KMS-11 (cell line): ENCODE results near the gene ENAM.

Experiments used
- H2AFZ ChIP-seq: fragments of 200-600 bp; sonication (generic); 2 replicates; pipeline ENCODE4 v1.6.1; 2016; ENCODE audit warnings: antibody characterized with exemption, mixed run types, low read depth
- H3K27ac ChIP-seq: fragments of 200-600 bp; sonication (generic); 2 replicates; pipeline ENCODE4 v1.6.1; 2016; ENCODE audit warnings: mild to moderate bottlenecking, mixed run types
- H3K27me3 ChIP-seq: fragments of 200-600 bp; sonication (generic); 2 replicates; pipeline ENCODE4 v1.6.1; 2017; ENCODE audit warnings: mild to moderate bottlenecking, low read depth, mixed run types, moderate library complexity; ENCODE audit not compliant: insufficient read depth
- H3K36me3 ChIP-seq: fragments of 200-600 bp; sonication (generic); 2 replicates; pipeline ENCODE4 v1.6.1; 2017; ENCODE audit warnings: mild to moderate bottlenecking, mixed run types; ENCODE audit not compliant: insufficient read depth
- H3K4me1 ChIP-seq: fragments of 200-600 bp; sonication (generic); 2 replicates; pipeline ENCODE4 v1.6.1; 2016; ENCODE audit warnings: mild to moderate bottlenecking, low read depth, mixed run types; ENCODE audit not compliant: poor library complexity, severe bottlenecking
- H3K4me2 ChIP-seq: fragments of 200-600 bp; sonication (generic); 2 replicates; pipeline ENCODE4 v1.7.0; 2016; ENCODE audit warnings: mild to moderate bottlenecking, mixed run types
- H3K4me3 ChIP-seq: fragments of 200-600 bp; sonication (generic); IDR thresholded peaks from 2 replicates; pipeline ENCODE4 v1.6.1; 2017; ENCODE audit warnings: low read depth, low read length, mixed read lengths; ENCODE audit not compliant: insufficient read depth
- H3K79me2 ChIP-seq: fragments of 200-600 bp; sonication (generic); 2 replicates; pipeline ENCODE4 v1.6.1; 2016; ENCODE audit warnings: low read depth, mixed run types; ENCODE audit not compliant: insufficient read depth
- H3K9ac ChIP-seq: fragments of 200-600 bp; sonication (generic); 2 replicates; pipeline ENCODE4 v1.6.1; 2016; ENCODE audit warnings: mild to moderate bottlenecking, mixed run types
- H4K20me1 ChIP-seq: fragments of 200-600 bp; sonication (generic); 2 replicates; pipeline ENCODE4 v1.6.1; 2016; ENCODE audit warnings: mild to moderate bottlenecking, mixed run types; ENCODE audit not compliant: insufficient read depth
- TF ChIP-seq, protein P1 (sequence below): fragments of 200-600 bp; sonication (generic); conservative IDR thresholded peaks from 2 replicates; pipeline ENCODE4 v1.6.1; 2017; ENCODE audit warnings: low read depth, mild to moderate bottlenecking, antibody characterized with exemption, low read length, moderate library complexity, mixed read lengths

ENAM gene

GRCh38 chr4:70619288-70619687 is 9.3 kb upstream of the ENAM start:
- Histone ChIP-seq H3K4me3 (no peak overlapping the region), H4K20me1 (no peaks in the 10 kb centered on the region), H3K4me2 (no peak overlapping the region), H2AFZ (no peak overlapping the region), H3K9ac (no peak overlapping the region), H3K27me3 (no peaks in the 10 kb centered on the region), H3K27ac (no peak overlapping the region), H3K4me1 (peaks cover 11% of the 10 kb centered on the region), H3K79me2 (no peaks in the 10 kb centered on the region), H3K36me3 (no peaks in the 10 kb centered on the region)
- TF ChIP-seq, protein P1, sequence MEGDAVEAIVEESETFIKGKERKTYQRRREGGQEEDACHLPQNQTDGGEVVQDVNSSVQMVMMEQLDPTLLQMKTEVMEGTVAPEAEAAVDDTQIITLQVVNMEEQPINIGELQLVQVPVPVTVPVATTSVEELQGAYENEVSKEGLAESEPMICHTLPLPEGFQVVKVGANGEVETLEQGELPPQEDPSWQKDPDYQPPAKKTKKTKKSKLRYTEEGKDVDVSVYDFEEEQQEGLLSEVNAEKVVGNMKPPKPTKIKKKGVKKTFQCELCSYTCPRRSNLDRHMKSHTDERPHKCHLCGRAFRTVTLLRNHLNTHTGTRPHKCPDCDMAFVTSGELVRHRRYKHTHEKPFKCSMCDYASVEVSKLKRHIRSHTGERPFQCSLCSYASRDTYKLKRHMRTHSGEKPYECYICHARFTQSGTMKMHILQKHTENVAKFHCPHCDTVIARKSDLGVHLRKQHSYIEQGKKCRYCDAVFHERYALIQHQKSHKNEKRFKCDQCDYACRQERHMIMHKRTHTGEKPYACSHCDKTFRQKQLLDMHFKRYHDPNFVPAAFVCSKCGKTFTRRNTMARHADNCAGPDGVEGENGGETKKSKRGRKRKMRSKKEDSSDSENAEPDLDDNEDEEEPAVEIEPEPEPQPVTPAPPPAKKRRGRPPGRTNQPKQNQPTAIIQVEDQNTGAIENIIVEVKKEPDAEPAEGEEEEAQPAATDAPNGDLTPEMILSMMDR, result no peak

DNA sequence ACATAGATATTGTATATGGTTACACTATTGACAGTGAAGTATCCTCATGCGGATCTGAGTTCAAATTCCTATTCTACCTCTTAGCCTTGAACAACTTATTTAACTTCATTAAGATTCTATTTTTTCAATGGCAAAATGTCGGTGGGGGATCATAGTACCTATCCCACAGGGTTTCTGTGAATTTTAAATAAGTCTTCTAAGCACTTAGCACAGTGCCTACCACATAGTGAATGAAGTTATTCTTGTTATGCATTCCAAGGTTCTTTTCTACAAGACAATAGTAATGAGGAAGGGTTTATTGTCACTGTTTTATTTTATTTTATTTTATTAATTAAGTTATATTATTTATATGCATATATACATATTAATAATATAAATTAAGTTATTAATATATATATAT is 8.8 kb upstream of the ENAM start:
- Histone ChIP-seq H3K79me2 (no peaks in the 10 kb centered on the region), H3K27me3 (no peaks in the 10 kb centered on the region), H3K9ac (no peak overlapping the region), H3K4me2 (no peak overlapping the region), H3K36me3 (no peaks in the 10 kb centered on the region), H2AFZ (no peak overlapping the region), H3K4me3 (no peak overlapping the region), H3K27ac (no peak overlapping the region), H3K4me1 (peaks cover 11% of the 10 kb centered on the region), H4K20me1 (no peaks in the 10 kb centered on the region)
- TF ChIP-seq, protein P1, result no peak

GRCh38 chr4:70623323-70623722 is 5.2 kb upstream of the ENAM start:
- Histone ChIP-seq H3K27me3 (no peaks in the 10 kb centered on the region), H3K36me3 (no peaks in the 10 kb centered on the region), H3K4me2 (no peak overlapping the region), H3K27ac (no peak overlapping the region), H3K4me3 (no peak overlapping the region), H2AFZ (no peak overlapping the region), H4K20me1 (no peaks in the 10 kb centered on the region), H3K9ac (no peak overlapping the region), H3K79me2 (no peaks in the 10 kb centered on the region), H3K4me1 (peaks cover 10% of the 10 kb centered on the region)
- TF ChIP-seq, protein P1, result no peak

DNA sequence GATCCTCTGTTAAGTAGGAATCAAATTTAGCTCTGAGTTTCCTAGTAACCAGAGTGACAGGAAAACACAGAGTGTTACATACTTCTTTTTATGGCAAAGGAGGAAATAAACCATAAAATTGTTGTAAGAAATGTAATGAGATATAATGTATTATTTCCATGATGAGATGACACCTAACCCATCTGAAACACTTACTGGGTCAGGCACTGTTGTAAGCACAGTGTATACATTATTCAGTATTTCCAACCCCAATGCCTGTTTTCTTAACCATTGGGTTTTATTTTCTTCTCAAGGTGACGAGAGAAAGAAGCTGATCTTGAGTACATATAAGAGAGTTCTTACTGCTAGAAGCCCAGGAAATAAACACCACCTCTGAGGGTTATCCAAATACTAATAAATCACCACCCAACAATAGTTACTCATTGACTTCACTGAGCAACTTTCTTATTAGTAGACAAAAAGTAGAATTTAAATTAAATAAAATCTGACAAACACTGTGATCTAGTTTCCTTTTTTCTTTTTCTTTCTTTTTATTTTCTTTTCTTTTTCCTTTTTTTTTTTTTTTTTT is 4.2 kb upstream of the ENAM start:
- Histone ChIP-seq H3K4me2 (no peak overlapping the region), H3K4me1 (peaks cover 10% of the 10 kb centered on the region), H4K20me1 (no peaks in the 10 kb centered on the region), H3K79me2 (no peaks in the 10 kb centered on the region), H3K9ac (no peak overlapping the region), H2AFZ (no peak overlapping the region), H3K36me3 (no peaks in the 10 kb centered on the region), H3K27ac (no peak overlapping the region), H3K4me3 (no peak overlapping the region), H3K27me3 (no peaks in the 10 kb centered on the region)
- TF ChIP-seq, protein P1, result no peak
